Measurements from ENCODE around the gene BLM.

Gene BLM

DNA sequence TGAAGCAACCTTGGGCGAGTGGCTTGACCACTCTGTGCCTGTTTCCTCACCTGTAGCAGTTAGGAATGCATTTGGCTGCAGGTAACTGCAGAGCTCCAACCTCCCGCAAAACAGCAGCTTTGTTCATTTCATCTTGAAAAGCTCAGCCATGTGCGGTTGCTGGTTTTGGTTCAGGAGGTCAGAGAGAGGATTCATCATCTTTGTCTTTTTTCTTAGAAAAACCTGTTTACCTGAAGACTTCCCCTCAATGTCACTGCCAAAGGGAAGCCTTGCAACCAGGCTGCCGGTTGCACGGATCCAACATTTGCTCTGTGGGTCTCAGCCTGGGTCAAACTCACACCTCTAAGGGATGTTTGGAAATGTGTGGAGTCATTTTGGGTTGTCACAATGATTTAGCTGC, 134.8 kb downstream of the BLM start:
- no peak overlapping the region for H3K4me3 ChIP-seq (ENCODE audit: control insufficient read depth, low read depth, low read length)
- no peak for DNase-seq (ENCODE audit: low read depth)
- TF ChIP-seq, protein P1, sequence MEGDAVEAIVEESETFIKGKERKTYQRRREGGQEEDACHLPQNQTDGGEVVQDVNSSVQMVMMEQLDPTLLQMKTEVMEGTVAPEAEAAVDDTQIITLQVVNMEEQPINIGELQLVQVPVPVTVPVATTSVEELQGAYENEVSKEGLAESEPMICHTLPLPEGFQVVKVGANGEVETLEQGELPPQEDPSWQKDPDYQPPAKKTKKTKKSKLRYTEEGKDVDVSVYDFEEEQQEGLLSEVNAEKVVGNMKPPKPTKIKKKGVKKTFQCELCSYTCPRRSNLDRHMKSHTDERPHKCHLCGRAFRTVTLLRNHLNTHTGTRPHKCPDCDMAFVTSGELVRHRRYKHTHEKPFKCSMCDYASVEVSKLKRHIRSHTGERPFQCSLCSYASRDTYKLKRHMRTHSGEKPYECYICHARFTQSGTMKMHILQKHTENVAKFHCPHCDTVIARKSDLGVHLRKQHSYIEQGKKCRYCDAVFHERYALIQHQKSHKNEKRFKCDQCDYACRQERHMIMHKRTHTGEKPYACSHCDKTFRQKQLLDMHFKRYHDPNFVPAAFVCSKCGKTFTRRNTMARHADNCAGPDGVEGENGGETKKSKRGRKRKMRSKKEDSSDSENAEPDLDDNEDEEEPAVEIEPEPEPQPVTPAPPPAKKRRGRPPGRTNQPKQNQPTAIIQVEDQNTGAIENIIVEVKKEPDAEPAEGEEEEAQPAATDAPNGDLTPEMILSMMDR (conservative IDR thresholded peaks at IDR 0.05; ENCODE audit: control insufficient read depth, insufficient read depth, low read depth, low read length) = no peak

DNA sequence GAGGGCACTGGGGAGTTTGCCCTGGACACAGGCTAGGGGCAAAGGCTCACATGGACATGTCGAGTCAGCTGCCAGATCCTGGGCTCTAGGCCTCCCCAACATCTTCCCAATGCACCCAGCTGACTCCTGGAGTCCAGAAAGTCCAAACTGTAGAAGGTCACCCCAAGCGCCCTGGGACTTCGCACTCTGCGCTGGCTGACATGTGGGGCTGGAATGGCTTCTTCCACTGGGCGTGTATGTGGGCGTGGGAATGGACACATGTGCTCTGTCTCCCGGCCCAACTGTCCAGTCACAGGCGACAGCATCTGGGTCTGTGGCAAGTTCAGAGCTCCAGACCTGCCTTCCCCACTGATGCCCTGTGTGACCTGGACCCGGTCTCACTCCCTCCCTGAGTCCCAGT, 138.0 kb downstream of the BLM start:
- H3K4me3 ChIP-seq (ENCODE audit: control insufficient read depth, low read depth, low read length) = no peak overlapping the region
- no peak for DNase-seq (ENCODE audit: low read depth)
- TF ChIP-seq, protein P1 (conservative IDR thresholded peaks at IDR 0.05; ENCODE audit: control insufficient read depth, insufficient read depth, low read depth, low read length) = no peak

DNA sequence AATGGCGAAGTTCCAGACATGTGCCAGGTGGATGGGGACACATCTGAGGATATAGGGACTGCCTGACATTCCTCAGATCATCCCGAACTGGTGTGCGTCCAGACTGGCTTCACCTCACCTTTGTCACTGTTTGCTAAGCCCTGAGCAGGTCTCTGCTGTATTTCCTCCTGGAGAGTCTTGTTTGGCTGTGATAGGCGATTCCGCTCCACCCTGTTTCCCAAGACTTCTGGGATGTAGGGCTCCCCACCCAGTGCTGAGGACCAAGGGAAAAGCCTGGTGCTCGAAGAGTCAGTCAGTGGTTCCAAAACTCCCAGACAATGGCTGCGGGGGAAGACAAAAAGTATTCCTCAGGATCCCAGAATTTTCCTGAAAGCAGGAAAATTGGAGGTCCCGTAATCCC, 140.2 kb downstream of the BLM start:
- no peak overlapping the region for H3K4me3 ChIP-seq (ENCODE audit: control insufficient read depth, low read depth, low read length)
- TF ChIP-seq, protein P1 (conservative IDR thresholded peaks at IDR 0.05; ENCODE audit: control insufficient read depth, insufficient read depth, low read depth, low read length) = no peak
- DNase-seq (ENCODE audit: low read depth) = no peak

DNA sequence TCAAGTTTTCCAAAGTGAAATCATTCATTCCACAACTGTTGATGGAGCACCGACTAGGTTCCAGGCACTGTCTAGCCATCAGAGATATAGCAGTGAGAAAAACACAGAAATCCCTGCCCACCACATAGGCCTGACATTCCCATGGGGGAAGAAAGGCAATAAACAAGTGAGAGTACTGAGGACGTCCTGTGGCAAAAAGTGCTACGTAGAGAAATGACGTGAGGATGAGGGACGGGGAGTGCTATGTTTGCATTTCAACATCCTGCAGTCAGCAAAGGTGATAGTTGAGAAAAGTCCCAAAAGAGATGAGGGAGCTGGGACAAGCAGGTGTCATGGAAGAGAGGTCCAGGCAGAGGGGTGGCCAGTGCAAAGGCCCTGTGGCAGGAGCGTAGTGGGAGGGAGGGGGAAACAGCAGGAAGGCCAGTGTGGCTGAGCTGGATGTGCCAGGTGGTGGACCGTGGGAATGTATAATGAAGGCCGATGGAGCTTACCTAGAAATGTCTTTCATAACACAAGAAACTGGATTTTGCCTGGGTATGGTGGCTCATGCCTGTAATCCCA, 140.8 kb downstream of the BLM start:
- TF ChIP-seq, protein P1 (conservative IDR thresholded peaks at IDR 0.05; ENCODE audit: control insufficient read depth, insufficient read depth, low read depth, low read length) = no peak
- DNase-seq (ENCODE audit: low read depth) = no peak

DNA sequence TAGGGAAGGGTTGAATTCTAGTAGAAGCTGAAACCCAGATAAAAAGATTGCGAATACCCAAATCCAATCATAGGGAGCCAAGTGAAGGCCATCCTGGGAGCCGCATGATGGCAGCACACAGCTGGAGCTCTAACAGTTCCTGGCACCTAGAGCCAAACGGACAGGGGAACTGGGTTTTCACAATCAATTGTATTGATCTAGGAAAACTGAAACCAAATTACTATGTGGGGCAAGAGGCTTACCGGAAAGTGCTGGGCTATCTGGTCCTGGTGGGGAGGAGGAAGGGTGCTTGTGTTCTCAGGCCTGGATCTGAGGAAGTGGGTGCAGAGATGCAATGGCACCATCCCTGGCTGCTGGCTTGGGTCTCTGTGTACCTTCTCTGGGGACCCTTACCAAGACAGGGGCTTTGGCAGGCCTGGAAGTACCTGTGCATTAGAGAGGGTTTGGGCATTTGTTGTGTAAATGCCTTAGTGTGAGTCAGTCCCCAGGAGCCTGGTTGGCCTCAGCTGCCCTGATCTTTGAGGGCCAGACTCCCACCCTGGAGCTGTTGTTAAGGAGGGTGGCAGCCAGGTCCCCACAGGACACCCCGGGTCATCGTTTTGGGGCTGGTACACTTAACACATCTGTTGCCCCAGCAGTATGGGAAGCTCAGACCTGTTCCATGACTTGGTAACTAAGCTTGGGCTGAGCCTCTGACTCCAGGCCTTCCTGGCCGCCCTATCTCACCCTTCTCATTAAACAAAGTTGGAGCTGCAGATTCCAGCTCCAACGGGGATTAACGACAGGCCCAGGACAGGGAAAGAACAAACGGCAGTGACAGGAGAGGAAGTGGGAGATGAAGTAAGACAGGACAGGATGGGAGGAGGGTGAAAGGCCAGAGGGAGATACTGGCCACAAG, 142.3 kb downstream of the BLM start:
- no peak for DNase-seq (ENCODE audit: low read depth)
- TF ChIP-seq, protein P1 (conservative IDR thresholded peaks at IDR 0.05; ENCODE audit: control insufficient read depth, insufficient read depth, low read depth, low read length) = no peak
- no peak overlapping the region for H3K4me3 ChIP-seq (ENCODE audit: control insufficient read depth, low read depth, low read length)

More for the DNA sequence above, 140.8 kb downstream of the BLM start:
- no peak overlapping the region for H3K4me3 ChIP-seq (ENCODE audit: control insufficient read depth, low read depth, low read length)

DNA sequence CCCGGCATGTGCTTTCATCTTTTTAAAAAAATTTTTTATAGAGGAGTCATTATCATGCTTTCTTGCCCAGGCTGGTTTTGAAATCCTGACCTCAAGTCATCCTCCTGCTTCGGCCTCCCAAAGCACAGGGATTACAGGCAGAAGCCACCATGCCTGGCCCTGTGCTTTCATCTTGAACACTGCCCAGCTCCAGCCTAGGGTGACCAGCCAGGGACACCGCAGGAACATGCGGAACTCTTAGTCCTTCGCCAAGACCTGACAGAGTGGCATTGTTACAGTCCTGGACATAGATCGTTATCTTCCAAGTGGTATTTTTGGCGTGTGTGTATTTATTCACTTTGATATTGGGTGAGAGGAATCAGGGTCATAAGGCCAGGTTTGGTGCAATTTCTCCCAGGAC, 143.3 kb downstream of the BLM start:
- DNase-seq (ENCODE audit: low read depth) = no peak
- TF ChIP-seq, protein P1 (conservative IDR thresholded peaks at IDR 0.05; ENCODE audit: control insufficient read depth, insufficient read depth, low read depth, low read length) = no peak
- H3K4me3 ChIP-seq (ENCODE audit: control insufficient read depth, low read depth, low read length) = no peak overlapping the region
